Prostate gland (tissue), 2 donors: ENCODE results near the gene GALNT8. TPM values are rescaled to one million over a fixed set of nuclear protein-coding genes. Genes with fewer than 3 reads are reported as not detected.

Experiments used
- DNase-seq: peaks from one replicate; pipeline ENCODE4 v3.0.0-alpha.2; 2019; ENCODE audit warnings: low spot score
- H3K27ac ChIP-seq, 2 donors: fragments of 200-600 bp; sonication (generic); 2 replicates each; pipeline ENCODE4 v1.5.1; 2017 to 2019
- H3K27me3 ChIP-seq: fragments of 200-600 bp; sonication (generic); replicated peaks from 2 replicates; pipeline ENCODE4 v1.5.1; 2019; ENCODE audit not compliant: insufficient read depth
- H3K36me3 ChIP-seq, 2 donors: fragments of 200-600 bp; sonication (generic); 1 replicate in 1 of 2; 2 replicates in 1 of 2; pipeline versions ENCODE4 v1.5.1 to v1.8.1; 2017 to 2019
- H3K4me1 ChIP-seq: fragments of 200-600 bp; sonication (generic); replicated peaks from 2 replicates; pipeline ENCODE4 v1.5.1; 2019
- H3K4me3 ChIP-seq, 2 donors: fragments of 200-600 bp; sonication (generic); 2 replicates each; pipeline ENCODE4 v1.5.1; 2017 to 2019
- H3K9me3 ChIP-seq: fragments of 200-600 bp; sonication (generic); 2 replicates; pipeline ENCODE4 v1.5.1; 2017
- POLR2A ChIP-seq: fragments of 450-650 bp; IDR thresholded peaks from one replicate; pipeline ENCODE4 v1.6.1; 2016; ENCODE audit warnings: antibody characterized with exemption, mild to moderate bottlenecking
- POLR2AphosphoS5 ChIP-seq: sonication (generic); formaldehyde crosslinking; IDR thresholded peaks from one replicate; pipeline ENCODE4 v1.6.1; 2017; ENCODE audit warnings: antibody characterized with exemption
- WGBS: methylation state at CpG from one replicate; pipeline ENCODE4 v1.1.5; 2018; 5-methylcytosine and 5-hydroxymethylcytosine counted together
- intact Hi-C: fragments of 100-400 bp; cut with DNase I; formaldehyde crosslinking; loops from one replicate; pipeline ENCODE4 v1.14.2; 2022
- total RNA-seq, 2 donors: library from RNA; depleted of rRNA; stranded (reverse); fragments of >200 nt; gene quantifications; one replicate each; pipeline ENCODE4 v1.1.0, GENCODE V29; 2016
- TF ChIP-seq, protein P1 (sequence below), 4 experiments: fragments of 200-600 bp in 2 of 4; fragments of 450-650 bp in 2 of 4; sonication (generic) in 2 of 4; IDR thresholded peaks; 1 replicate in 3 of 4; 2 replicates in 1 of 4; pipeline ENCODE4 v1.5.1; 2016 to 2019; ENCODE audit warnings: antibody characterized with exemption in 4 of 4, mild to moderate bottlenecking in 2 of 4, moderate library complexity in 2 of 4

GALNT8 gene
- total RNA-seq, 2 donors from 2014 or later, result 0.41 to 5.1 TPM

DNA sequence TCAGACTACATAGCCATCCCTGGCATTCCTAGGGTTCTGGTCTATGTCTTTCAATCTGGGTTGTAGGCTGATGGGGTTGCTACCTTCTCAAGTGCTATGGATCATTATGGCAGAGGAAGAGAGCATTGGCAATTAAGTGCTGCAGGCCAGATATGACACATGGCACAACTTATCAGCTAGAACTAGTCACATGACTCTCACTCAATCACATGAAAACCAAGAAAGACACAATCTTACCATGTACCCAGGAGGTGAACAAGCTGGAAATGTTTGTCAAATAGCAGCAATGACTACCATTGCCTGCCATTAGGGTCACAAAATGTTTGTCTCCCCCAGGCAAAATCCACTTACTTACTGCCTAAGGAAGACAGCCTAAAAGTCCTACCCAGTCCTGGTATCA, 80.4 kb downstream of the GALNT8 start:
- no peak for DNase-seq
- Histone ChIP-seq H3K27ac (no peak overlapping the region), H3K36me3 (no peaks in the 10 kb centered on the region), H3K27me3 (peaks cover 4% of the 10 kb centered on the region), H3K9me3 (no peaks in the 10 kb centered on the region), H3K4me1 (no peaks in the 10 kb centered on the region), H3K4me3 (no peak overlapping the region)
- intact Hi-C loops, result no loop called here
- TF ChIP-seq POLR2A, result no peak
- no peak for TF ChIP-seq POLR2AphosphoS5
- TF ChIP-seq, protein P1, sequence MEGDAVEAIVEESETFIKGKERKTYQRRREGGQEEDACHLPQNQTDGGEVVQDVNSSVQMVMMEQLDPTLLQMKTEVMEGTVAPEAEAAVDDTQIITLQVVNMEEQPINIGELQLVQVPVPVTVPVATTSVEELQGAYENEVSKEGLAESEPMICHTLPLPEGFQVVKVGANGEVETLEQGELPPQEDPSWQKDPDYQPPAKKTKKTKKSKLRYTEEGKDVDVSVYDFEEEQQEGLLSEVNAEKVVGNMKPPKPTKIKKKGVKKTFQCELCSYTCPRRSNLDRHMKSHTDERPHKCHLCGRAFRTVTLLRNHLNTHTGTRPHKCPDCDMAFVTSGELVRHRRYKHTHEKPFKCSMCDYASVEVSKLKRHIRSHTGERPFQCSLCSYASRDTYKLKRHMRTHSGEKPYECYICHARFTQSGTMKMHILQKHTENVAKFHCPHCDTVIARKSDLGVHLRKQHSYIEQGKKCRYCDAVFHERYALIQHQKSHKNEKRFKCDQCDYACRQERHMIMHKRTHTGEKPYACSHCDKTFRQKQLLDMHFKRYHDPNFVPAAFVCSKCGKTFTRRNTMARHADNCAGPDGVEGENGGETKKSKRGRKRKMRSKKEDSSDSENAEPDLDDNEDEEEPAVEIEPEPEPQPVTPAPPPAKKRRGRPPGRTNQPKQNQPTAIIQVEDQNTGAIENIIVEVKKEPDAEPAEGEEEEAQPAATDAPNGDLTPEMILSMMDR (IDR thresholded peaks at IDR 0.05), result no peak

DNA sequence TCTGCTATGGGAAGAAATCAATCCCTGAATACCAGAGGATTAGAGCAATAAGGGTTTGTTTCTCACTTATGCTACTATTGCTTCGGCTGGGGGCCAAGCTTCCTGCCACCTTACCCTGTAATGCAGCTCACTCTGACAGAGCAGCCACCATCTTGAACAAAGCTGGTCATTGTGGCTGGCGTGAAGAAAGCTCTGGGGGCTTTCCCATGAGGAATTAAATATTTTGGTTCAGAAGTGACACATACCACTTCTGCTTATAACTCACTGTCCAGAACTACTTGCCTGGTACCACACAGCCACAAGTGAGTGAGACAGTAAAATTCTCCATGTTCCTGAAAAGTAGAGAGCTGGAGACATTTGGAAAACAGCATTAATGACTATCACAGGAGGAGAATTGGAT, 82.6 kb downstream of the GALNT8 start:
- H3K9me3 ChIP-seq, result no peaks in the 10 kb centered on the region
- no peak overlapping the region for H3K27ac ChIP-seq
- no peak for DNase-seq
- no peak overlapping the region for H3K4me3 ChIP-seq
- no peaks in the 10 kb centered on the region for H3K36me3 ChIP-seq
- intact Hi-C loops, result no loop called here
- 76% methylated on average over 2 of the region's 2 CpGs for WGBS
- TF ChIP-seq POLR2AphosphoS5 (no peak), POLR2A (no peak)
- TF ChIP-seq, protein P1 (IDR thresholded peaks at IDR 0.05), result no peak
- H3K27me3 ChIP-seq, result no peaks in the 10 kb centered on the region
- no peaks in the 10 kb centered on the region for H3K4me1 ChIP-seq

DNA sequence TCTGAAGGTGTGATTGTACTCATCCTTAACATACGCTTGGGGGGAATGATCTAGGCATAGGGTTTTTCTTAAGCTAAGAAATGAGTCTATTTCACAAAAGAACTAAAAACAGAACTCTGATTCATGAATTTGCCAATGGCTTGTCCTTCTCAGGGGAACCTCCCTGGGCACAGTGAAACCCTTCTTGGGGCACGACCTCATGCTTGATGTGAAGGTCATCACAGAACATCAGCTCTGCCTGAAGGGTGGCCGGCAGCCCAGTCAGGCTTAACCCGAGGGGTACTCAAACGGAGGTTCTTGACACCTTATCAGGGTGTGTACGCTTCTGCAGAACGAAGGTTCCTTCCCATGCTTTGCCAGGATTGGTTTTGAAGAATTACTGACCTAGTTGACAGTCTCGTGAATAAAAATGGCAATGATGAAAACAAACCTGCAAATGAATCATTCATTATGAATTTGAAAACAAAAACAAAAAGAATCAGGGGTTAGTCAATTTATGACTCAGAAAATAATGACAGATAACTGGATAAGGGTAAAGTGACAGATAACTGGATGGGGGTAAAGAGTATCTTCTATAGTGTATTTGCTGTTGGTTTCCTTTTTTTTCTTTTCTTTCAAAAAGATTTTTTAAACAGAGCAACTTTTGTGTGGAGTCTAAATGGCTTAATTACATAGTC, 86.4 kb downstream of the GALNT8 start:
- peaks cover 6% of the 10 kb centered on the region for H3K4me1 ChIP-seq
- H3K4me3 ChIP-seq, result no peak overlapping the region
- DNase-seq, result no peak
- H3K27me3 ChIP-seq, result peaks cover 23% of the 10 kb centered on the region
- no peaks in the 10 kb centered on the region for H3K9me3 ChIP-seq
- H3K27ac ChIP-seq, result no peak overlapping the region
- TF ChIP-seq, protein P1 (IDR thresholded peaks at IDR 0.05), result no peak
- TF ChIP-seq POLR2AphosphoS5 (no peak), POLR2A (no peak)
- intact Hi-C loops, result no loop called here
- 67% methylated on average over 8 of the region's 8 CpGs for WGBS
- no peaks in the 10 kb centered on the region for H3K36me3 ChIP-seq

GRCh38 chr12:4807116-4807783, 87.0 kb downstream of the GALNT8 start:
- Histone ChIP-seq H3K9me3 (no peaks in the 10 kb centered on the region), H3K4me3 (no peak overlapping the region), H3K27me3 (peaks cover 23% of the 10 kb centered on the region), H3K36me3 (no peaks in the 10 kb centered on the region), H3K27ac (no peak overlapping the region), H3K4me1 (peaks cover 6% of the 10 kb centered on the region)
- no peak for TF ChIP-seq POLR2A
- 38% methylated on average over 6 of the region's 6 CpGs for WGBS
- intact Hi-C loops, result no loop called here
- no peak for DNase-seq

GRCh38 chr12:4807813-4808212, 87.6 kb downstream of the GALNT8 start:
- Histone ChIP-seq H3K4me1 (peaks cover 6% of the 10 kb centered on the region), H3K27me3 (peaks cover 23% of the 10 kb centered on the region), H3K4me3 (no peak overlapping the region), H3K36me3 (no peaks in the 10 kb centered on the region), H3K27ac (no peak overlapping the region), H3K9me3 (no peaks in the 10 kb centered on the region)
- TF ChIP-seq, protein P1 (IDR thresholded peaks at IDR 0.05), result no peak
- TF ChIP-seq POLR2A, result no peak
- TF ChIP-seq POLR2AphosphoS5, result no peak
- WGBS, result 65% methylated on average over 2 of the region's 2 CpGs
- DNase-seq, result no peak
- intact Hi-C loops, result no loop called here
